SK-N-MC (cell line): Measurements from ENCODE around the gene DYNLRB1.

Source experiments
- DNase-seq: peaks from one replicate; pipeline ENCODE4 v3.0.0-alpha.2; 2011; ENCODE audit warnings: low read depth, low spot score
- H3K27ac ChIP-seq: fragments of 200-600 bp; sonication (generic); 2 replicates; pipeline ENCODE4 v1.5.1; 2016; ENCODE audit warnings: mixed run types
- H3K36me3 ChIP-seq: fragments of 200-600 bp; sonication (generic); 2 replicates; pipeline ENCODE4 v1.6.1; 2017; ENCODE audit warnings: antibody characterized with exemption, low read length, mixed read lengths; ENCODE audit not compliant: insufficient read depth
- H3K4me3 ChIP-seq: fragments of 200-600 bp; sonication (generic); 2 replicates; pipeline ENCODE4 v1.5.1; 2016
- H3K9ac ChIP-seq: fragments of 200-600 bp; sonication (generic); 2 replicates; pipeline ENCODE4 v1.8.0; 2017; ENCODE audit warnings: mixed run types, mixed read lengths; ENCODE audit not compliant: insufficient read length
- H3K9me3 ChIP-seq: fragments of 200-600 bp; sonication (generic); 2 replicates; pipeline ENCODE4 v1.6.1; 2017; ENCODE audit warnings: low read depth, mild to moderate bottlenecking, antibody characterized with exemption, low read length, moderate library complexity, mixed read lengths
- EZH2 ChIP-seq: fragments of 200-600 bp; sonication (generic); IDR thresholded peaks from one replicate; pipeline ENCODE4 v1.6.1; 2017; ENCODE audit warnings: antibody characterized with exemption
- FOXP2 ChIP-seq: optimal IDR thresholded peaks from 2 replicates; pipeline ENCODE3; 2011; ENCODE audit warnings: mild to moderate bottlenecking, moderate library complexity; ENCODE audit not compliant: insufficient read depth; ENCODE audit errors: extremely low read length, control extremely low read depth
- POLR2AphosphoS5 ChIP-seq: IDR thresholded peaks from 2 replicates; pipeline ENCODE4 v1.6.1; 2012; ENCODE audit warnings: mild to moderate bottlenecking, low read depth, low read length, borderline replicate concordance

The DYNLRB1 gene

GRCh38 chr20:34541264-34541901, 25.2 kb downstream of the DYNLRB1 start:
- Histone ChIP-seq H3K9ac (no peak overlapping the region), H3K9me3 (no peaks in the 10 kb centered on the region)

DNA sequence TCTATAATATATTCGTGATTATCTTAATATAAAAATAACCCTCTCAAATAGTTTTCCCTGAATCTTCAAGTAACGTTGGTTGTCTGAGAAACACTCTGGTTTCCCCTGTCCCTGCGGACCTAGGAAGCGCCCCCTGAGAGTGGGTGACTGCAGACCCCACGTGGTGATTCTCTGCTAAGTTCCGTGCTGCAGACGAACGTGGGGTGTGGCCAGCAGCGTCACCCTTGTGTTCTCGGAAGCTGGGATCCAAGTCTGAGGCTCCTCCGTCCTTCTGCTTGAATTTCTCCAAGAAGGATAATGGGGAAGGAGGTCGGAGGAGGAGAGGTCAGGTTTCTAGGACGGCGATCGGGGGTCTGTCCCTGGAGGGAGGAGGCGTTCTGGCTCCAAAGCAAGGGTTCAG, 25.7 kb downstream of the DYNLRB1 start:
- no peak for DNase-seq
- Histone ChIP-seq H3K9me3 (no peaks in the 10 kb centered on the region), H3K27ac (no peak overlapping the region), H3K4me3 (no peak overlapping the region), H3K9ac (no peak overlapping the region), H3K36me3 (peaks cover 27% of the 10 kb centered on the region)
- no peak for TF ChIP-seq EZH2
- TF ChIP-seq FOXP2 = no peak
- TF ChIP-seq POLR2AphosphoS5 = no peak

More at GRCh38 chr20:34541264-34541901, 25.2 kb downstream of the DYNLRB1 start:
- TF ChIP-seq EZH2 (no peak), POLR2AphosphoS5 (no peak), FOXP2 (no peak)
- H3K4me3 ChIP-seq = no peak overlapping the region
- DNase-seq = no peak
- H3K27ac ChIP-seq = 0 out of 2 replicates have a peak overlapping the region, but pooled peaks have one; percentile 36
- H3K36me3 ChIP-seq = peaks cover 30% of the 10 kb centered on the region

DNA sequence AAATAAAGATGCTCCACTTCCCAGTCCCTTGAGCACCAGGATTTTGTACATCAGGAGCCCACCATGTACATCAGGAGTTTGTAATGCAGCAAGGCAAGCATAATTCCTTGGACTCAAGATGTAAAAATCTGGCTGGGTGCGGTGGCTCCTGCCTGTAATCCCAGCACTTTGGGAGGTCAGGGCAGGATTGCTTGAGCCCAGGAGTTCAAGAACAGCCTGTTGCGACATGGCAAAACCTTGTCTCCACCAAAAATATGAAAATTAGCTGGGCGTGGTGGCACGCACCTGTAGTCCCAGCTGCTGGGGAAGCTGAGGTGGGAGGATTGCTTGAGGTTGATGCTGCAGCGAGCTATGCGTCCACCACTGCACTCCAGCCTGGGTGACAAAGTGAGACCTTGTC, 26.2 kb downstream of the DYNLRB1 start:
- no peaks in the 10 kb centered on the region for H3K9me3 ChIP-seq
- DNase-seq = no peak
- TF ChIP-seq POLR2AphosphoS5 = no peak
- no peak for TF ChIP-seq FOXP2
- TF ChIP-seq EZH2 = no peak
- no peak overlapping the region for H3K27ac ChIP-seq
- peaks cover 22% of the 10 kb centered on the region for H3K36me3 ChIP-seq
- no peak overlapping the region for H3K4me3 ChIP-seq
- H3K9ac ChIP-seq = no peak overlapping the region

- Histone ChIP-seq H3K9ac (no peak overlapping the region), H3K36me3 (peaks cover 20% of the 10 kb centered on the region), H3K9me3 (no peaks in the 10 kb centered on the region), H3K4me3 (no peak overlapping the region), H3K27ac (no peak overlapping the region)
- no peak for DNase-seq
- no peak for TF ChIP-seq EZH2
- no peak for TF ChIP-seq FOXP2
- TF ChIP-seq POLR2AphosphoS5 = no peak
Observed at GRCh38 chr20:34543463-34544056, 27.3 kb downstream of the DYNLRB1 start.

DNA sequence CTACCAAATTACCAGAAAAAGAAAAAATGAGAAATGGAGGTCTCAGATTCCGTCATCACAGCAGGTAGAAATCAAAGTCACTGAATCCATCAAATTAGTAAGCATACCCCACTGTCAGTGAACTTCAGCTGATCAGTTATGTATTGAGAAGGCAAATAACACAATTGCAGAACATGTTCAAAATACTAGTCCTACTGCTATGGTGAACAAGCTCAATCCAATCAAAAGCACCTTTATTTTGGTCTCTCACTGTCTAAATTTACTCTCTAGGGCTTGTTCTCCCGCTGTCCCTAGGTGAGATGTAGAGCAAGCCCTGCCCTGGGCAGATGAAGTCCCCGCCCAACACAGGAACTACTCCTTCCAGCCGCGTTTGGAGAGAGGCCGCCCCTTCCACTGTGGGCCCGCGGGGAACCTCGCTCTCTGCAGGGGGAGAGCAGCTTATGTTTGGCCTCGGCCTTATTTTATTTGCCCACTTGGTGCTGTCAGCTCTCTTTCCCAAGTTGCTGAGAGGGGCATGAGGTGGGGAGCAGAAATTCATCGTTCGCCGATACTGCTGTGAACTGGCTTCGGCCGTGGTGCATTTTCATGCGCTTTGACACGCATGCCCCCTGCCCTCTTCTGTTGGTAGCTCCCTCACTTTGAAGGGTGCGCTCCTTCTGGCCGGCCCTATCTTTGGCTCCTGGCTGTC, 28.0 kb downstream of the DYNLRB1 start:
- Histone ChIP-seq H3K9me3 (no peaks in the 10 kb centered on the region), H3K36me3 (peaks cover 14% of the 10 kb centered on the region), H3K27ac (no peak overlapping the region), H3K9ac (no peak overlapping the region), H3K4me3 (no peak overlapping the region)
- TF ChIP-seq FOXP2 (no peak), EZH2 (no peak), POLR2AphosphoS5 (no peak)
- no peak for DNase-seq

DNA sequence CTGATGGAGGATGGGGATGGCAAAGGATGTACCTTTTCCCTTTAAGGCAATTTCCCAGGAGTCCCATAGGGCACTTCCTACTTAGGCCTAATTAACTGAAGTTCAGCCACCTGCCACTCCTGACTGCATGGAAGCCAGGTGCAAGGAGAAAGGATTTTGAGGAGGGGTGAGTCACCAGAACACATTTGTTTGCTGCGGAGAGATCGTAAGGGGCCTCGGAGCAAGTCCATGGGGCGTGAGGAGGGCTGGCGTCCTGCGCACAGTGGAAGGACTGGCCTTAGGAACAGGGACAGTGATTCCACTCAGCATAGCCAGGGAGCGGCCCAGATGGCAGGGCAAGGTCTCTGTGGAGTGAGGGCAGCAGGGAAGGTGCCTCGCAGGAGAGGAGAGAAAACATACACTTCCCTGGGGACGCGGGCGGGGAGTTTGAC, 30.5 kb downstream of the DYNLRB1 start:
- Histone ChIP-seq H3K4me3 (no peak overlapping the region), H3K9ac (no peak overlapping the region), H3K27ac (no peak overlapping the region), H3K9me3 (no peaks in the 10 kb centered on the region), H3K36me3 (0 out of 2 replicates have a peak, but pooled peaks cover under 1% of the 10 kb centered on the region)
- no peak for TF ChIP-seq POLR2AphosphoS5
- no peak for TF ChIP-seq EZH2
- TF ChIP-seq FOXP2 = no peak
- no peak for DNase-seq

DNA sequence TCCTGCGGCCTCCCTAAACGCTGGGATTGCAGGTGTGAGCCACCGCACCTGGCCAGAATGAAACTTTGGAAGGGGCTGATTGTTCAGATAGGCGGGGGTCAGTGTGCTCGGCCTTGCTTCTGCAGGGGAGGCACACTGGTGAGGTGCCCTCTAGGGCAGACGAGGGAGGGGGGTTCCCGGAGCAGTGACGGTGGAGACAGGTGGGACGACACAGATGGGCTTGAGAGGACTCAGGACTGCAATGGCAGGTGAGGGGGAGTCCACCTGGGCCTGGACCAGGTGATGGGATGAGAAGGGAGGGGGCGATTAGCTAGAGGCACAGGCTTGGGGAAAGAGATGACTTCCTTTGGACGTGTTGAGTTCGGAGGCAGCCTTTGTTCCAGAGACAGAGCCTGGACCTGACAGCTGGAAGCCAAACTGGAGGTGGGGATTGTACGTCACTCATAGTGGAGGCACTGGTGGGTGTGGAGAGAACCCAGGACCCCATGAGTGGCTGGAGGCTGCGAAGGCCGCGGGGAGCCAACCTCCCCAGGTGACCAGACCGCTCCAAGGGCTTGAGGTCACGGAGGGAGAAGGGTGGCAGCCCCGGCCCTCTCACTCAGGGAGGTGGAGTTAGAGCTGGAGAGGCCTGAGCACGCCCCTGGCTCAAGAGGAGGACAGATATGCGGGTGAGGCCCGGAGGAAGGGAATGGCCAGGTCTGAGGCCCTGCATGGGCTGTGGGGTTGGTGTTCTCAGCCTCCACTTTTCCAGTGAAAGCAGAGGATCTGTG, 31.8 kb downstream of the DYNLRB1 start:
- Histone ChIP-seq H3K9ac (no peak overlapping the region), H3K27ac (no peak overlapping the region), H3K9me3 (no peaks in the 10 kb centered on the region), H3K4me3 (no peak overlapping the region), H3K36me3 (no peaks in the 10 kb centered on the region)
- TF ChIP-seq FOXP2 = no peak
- no peak for TF ChIP-seq EZH2
- TF ChIP-seq POLR2AphosphoS5 = no peak
- DNase-seq = no peak
